Measurements from ENCODE around the gene TAS2R40.

The TAS2R40 gene

DNA sequence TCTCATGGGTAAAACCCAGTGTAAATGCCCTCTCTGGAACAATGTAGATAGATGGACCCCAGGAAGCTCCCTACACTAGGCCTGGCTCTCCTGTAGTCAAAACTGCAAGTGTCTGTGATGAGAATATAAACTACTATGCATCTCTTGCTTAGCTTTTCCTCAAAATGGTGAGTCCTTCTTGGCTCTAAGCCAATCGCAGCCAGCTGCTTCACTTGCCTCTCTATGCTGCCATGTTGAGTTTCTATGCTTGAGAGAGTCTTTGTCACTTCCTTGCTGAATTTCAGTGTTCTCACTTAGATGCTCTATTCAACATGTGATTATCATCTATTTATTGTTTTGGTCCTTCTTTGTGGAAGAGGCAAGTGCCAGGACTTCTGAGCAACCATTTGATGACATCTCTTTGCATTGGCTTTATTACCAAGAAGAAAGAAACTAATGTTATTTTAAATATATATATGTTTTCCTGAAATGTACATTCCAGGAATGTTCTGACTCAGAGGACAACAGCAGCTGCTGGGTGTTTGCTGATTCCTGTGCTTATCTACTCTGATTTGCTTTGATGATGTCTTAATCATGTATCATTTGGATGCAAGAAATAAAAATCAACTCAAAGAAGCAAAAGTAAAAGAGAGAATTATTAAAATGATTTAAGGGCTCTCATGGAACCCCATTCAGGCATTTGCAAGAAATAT, 16.6 kb downstream of the TAS2R40 start:
- Histone ChIP-seq H3K36me3 (ENCODE audit: control insufficient read depth, insufficient read depth, low read length) (no peaks in the 10 kb centered on the region), H3K9me3 (ENCODE audit: control insufficient read depth, low read length) (no peaks in the 10 kb centered on the region), H3K27ac (ENCODE audit: low read depth, low read length, severe bottlenecking) (no peak overlapping the region), H3K4me1 (ENCODE audit: control insufficient read depth, insufficient read depth, low read length, poor library complexity, severe bottlenecking) (peaks cover 5% of the 10 kb centered on the region), H3K4me3 (ENCODE audit: extremely low read depth, insufficient read depth, low read length, poor library complexity, severe bottlenecking) (no peak overlapping the region)
- WGBS, 2 experiments (ENCODE audit: insufficient coverage in 2 of 2), result no CpG with 5 or more reads among the region's 1 CpG

DNA sequence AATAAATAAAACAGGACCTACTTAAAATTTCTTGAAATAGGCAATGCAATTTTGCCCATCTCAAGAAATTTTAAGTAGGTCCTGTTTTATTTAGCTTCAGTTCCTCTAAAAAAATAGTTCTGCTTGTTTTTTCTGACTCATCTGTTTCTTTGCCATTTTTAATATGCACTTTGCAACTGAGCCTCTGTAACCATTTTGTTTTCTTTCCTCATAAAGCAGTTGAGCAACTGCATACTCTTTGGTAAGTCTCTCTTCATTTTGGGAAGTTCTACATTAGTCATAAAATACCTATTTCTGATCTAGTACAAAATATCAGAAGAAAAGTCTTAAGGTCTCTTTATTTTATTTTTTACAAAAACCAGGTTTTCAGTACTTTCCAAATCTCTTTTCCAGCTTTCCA, 18.0 kb downstream of the TAS2R40 start:
- Histone ChIP-seq H3K27ac (ENCODE audit: low read depth, low read length, severe bottlenecking) (no peak overlapping the region), H3K4me1 (ENCODE audit: control insufficient read depth, insufficient read depth, low read length, poor library complexity, severe bottlenecking) (peaks cover 5% of the 10 kb centered on the region), H3K4me3 (ENCODE audit: extremely low read depth, insufficient read depth, low read length, poor library complexity, severe bottlenecking) (no peak overlapping the region), H3K9me3 (ENCODE audit: control insufficient read depth, low read length) (no peaks in the 10 kb centered on the region), H3K36me3 (ENCODE audit: control insufficient read depth, insufficient read depth, low read length) (no peaks in the 10 kb centered on the region)

- H3K36me3 ChIP-seq (ENCODE audit: control insufficient read depth, insufficient read depth, low read length), result no peaks in the 10 kb centered on the region
- no peak overlapping the region for H3K27ac ChIP-seq (ENCODE audit: low read depth, low read length, severe bottlenecking)
- no peaks in the 10 kb centered on the region for H3K9me3 ChIP-seq (ENCODE audit: control insufficient read depth, low read length)
- H3K4me1 ChIP-seq (ENCODE audit: control insufficient read depth, insufficient read depth, low read length, poor library complexity, severe bottlenecking), result peaks cover 5% of the 10 kb centered on the region
- no peak overlapping the region for H3K4me3 ChIP-seq (ENCODE audit: extremely low read depth, insufficient read depth, low read length, poor library complexity, severe bottlenecking)
- 4 to 10% methylated on average over 4 to 5 of the region's 9 CpGs for WGBS, 2 experiments (ENCODE audit: insufficient coverage in 2 of 2)
Measured at GRCh38 chr7:143240291-143241168, 18.7 kb downstream of the TAS2R40 start.

- Histone ChIP-seq H3K9me3 (ENCODE audit: control insufficient read depth, low read length) (no peaks in the 10 kb centered on the region), H3K27ac (ENCODE audit: low read depth, low read length, severe bottlenecking) (no peak overlapping the region), H3K36me3 (ENCODE audit: control insufficient read depth, insufficient read depth, low read length) (no peaks in the 10 kb centered on the region), H3K4me3 (ENCODE audit: extremely low read depth, insufficient read depth, low read length, poor library complexity, severe bottlenecking) (no peak overlapping the region), H3K4me1 (ENCODE audit: control insufficient read depth, insufficient read depth, low read length, poor library complexity, severe bottlenecking) (peaks cover 5% of the 10 kb centered on the region)
- 87 to 96% methylated on average over 7 to 9 of the region's 11 CpGs for WGBS, 2 experiments (ENCODE audit: insufficient coverage in 2 of 2)
Measured at GRCh38 chr7:143242306-143242705, 20.5 kb downstream of the TAS2R40 start.

DNA sequence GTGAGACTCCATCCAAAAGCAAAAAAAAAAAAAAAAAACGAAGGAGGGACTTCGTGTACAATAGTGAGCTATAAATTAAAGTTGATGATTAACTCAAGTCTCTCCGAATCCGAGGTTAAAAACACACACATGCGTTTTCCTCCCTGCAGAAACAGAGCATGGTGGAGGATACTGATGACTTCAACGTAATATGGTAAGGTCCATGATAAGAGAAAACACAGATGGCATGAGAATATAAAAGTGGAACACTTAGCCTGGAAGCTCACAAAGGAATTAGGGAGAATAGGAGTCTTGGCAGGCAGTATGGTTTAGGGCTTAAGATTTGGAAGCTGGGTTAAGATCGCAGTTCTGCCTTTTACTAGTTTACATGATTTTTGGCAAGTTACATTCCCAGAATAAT, 21.3 kb downstream of the TAS2R40 start:
- Histone ChIP-seq H3K9me3 (ENCODE audit: control insufficient read depth, low read length) (no peaks in the 10 kb centered on the region), H3K27ac (ENCODE audit: low read depth, low read length, severe bottlenecking) (no peak overlapping the region), H3K4me3 (ENCODE audit: extremely low read depth, insufficient read depth, low read length, poor library complexity, severe bottlenecking) (no peak overlapping the region), H3K4me1 (ENCODE audit: control insufficient read depth, insufficient read depth, low read length, poor library complexity, severe bottlenecking) (peaks cover 5% of the 10 kb centered on the region), H3K36me3 (ENCODE audit: control insufficient read depth, insufficient read depth, low read length) (no peaks in the 10 kb centered on the region)
- 91 to 100% methylated on average over 4 of the region's 7 CpGs for WGBS, 2 experiments (ENCODE audit: insufficient coverage in 2 of 2)

DNA sequence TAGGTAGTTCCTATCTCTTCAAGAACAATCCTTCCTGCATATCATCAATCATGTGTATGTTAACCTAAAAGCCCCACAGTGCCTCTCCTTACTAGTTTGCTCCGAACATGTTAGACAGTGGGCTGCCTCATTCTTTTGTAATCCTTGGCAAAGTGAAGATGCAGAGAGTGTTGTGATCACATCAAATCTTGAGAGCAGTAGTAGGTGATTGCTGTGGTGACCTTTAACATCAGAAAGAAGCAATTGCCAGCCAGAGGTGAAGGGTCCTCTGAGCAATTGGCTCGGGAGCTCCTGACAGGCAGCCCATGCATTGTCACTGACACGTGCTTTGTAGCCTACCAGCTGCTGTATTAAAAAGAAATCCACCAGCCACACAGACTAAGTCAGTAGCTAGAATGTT, 21.8 kb downstream of the TAS2R40 start:
- H3K4me3 ChIP-seq (ENCODE audit: extremely low read depth, insufficient read depth, low read length, poor library complexity, severe bottlenecking), result no peak overlapping the region
- no peak overlapping the region for H3K27ac ChIP-seq (ENCODE audit: low read depth, low read length, severe bottlenecking)
- 100% methylated on average over 1 of the region's 3 CpGs; no CpG with 5 or more reads in 1 of the 2 experiments for WGBS, 2 experiments (ENCODE audit: insufficient coverage in 2 of 2)
- no peaks in the 10 kb centered on the region for H3K9me3 ChIP-seq (ENCODE audit: control insufficient read depth, low read length)
- no peaks in the 10 kb centered on the region for H3K36me3 ChIP-seq (ENCODE audit: control insufficient read depth, insufficient read depth, low read length)
- peaks cover 5% of the 10 kb centered on the region for H3K4me1 ChIP-seq (ENCODE audit: control insufficient read depth, insufficient read depth, low read length, poor library complexity, severe bottlenecking)

GRCh38 chr7:143244321-143244720, 22.5 kb downstream of the TAS2R40 start:
- no peak overlapping the region for H3K4me3 ChIP-seq (ENCODE audit: extremely low read depth, insufficient read depth, low read length, poor library complexity, severe bottlenecking)
- no peaks in the 10 kb centered on the region for H3K9me3 ChIP-seq (ENCODE audit: control insufficient read depth, low read length)
- no peaks in the 10 kb centered on the region for H3K36me3 ChIP-seq (ENCODE audit: control insufficient read depth, insufficient read depth, low read length)
- peaks cover 5% of the 10 kb centered on the region for H3K4me1 ChIP-seq (ENCODE audit: control insufficient read depth, insufficient read depth, low read length, poor library complexity, severe bottlenecking)
- no CpG with 5 or more reads among the region's 1 CpG for WGBS, 2 experiments (ENCODE audit: insufficient coverage in 2 of 2)
- no peak overlapping the region for H3K27ac ChIP-seq (ENCODE audit: low read depth, low read length, severe bottlenecking)

DNA sequence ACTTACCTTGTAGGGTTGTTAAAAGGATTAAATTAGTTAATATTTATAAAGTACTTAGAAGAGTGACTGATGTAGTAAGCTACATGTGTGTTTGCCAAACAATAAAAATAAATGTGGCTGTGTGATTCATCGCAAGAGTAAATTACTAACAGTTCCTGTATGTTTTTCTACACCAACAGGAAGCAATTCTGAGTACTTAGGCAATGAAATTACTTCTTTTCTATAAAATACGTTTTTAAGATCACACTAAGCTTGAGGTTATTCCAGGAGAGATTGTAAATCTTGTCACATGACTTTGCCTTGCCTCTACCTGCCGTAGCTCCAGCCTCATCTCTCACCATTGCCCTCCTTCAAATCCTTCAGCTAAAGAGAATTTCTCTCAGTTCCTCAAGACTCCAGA, 23.3 kb downstream of the TAS2R40 start:
- 56 to 100% methylated on average over 1 to 2 of the region's 3 CpGs for WGBS, 2 experiments (ENCODE audit: insufficient coverage in 2 of 2)
- H3K4me1 ChIP-seq (ENCODE audit: control insufficient read depth, insufficient read depth, low read length, poor library complexity, severe bottlenecking), result peaks cover 5% of the 10 kb centered on the region
- H3K4me3 ChIP-seq (ENCODE audit: extremely low read depth, insufficient read depth, low read length, poor library complexity, severe bottlenecking), result no peak overlapping the region
- H3K36me3 ChIP-seq (ENCODE audit: control insufficient read depth, insufficient read depth, low read length), result no peaks in the 10 kb centered on the region
- H3K27ac ChIP-seq (ENCODE audit: low read depth, low read length, severe bottlenecking), result no peak overlapping the region
- no peaks in the 10 kb centered on the region for H3K9me3 ChIP-seq (ENCODE audit: control insufficient read depth, low read length)

GRCh38 chr7:143247372-143247771, 25.5 kb downstream of the TAS2R40 start:
- Histone ChIP-seq H3K4me3 (ENCODE audit: extremely low read depth, insufficient read depth, low read length, poor library complexity, severe bottlenecking) (no peak overlapping the region), H3K4me1 (ENCODE audit: control insufficient read depth, insufficient read depth, low read length, poor library complexity, severe bottlenecking) (no peaks in the 10 kb centered on the region), H3K9me3 (ENCODE audit: control insufficient read depth, low read length) (no peaks in the 10 kb centered on the region), H3K27ac (ENCODE audit: low read depth, low read length, severe bottlenecking) (no peak overlapping the region), H3K36me3 (ENCODE audit: control insufficient read depth, insufficient read depth, low read length) (no peaks in the 10 kb centered on the region)
- no CpG with 5 or more reads among the region's 1 CpG for WGBS, 2 experiments (ENCODE audit: insufficient coverage in 2 of 2)

DNA sequence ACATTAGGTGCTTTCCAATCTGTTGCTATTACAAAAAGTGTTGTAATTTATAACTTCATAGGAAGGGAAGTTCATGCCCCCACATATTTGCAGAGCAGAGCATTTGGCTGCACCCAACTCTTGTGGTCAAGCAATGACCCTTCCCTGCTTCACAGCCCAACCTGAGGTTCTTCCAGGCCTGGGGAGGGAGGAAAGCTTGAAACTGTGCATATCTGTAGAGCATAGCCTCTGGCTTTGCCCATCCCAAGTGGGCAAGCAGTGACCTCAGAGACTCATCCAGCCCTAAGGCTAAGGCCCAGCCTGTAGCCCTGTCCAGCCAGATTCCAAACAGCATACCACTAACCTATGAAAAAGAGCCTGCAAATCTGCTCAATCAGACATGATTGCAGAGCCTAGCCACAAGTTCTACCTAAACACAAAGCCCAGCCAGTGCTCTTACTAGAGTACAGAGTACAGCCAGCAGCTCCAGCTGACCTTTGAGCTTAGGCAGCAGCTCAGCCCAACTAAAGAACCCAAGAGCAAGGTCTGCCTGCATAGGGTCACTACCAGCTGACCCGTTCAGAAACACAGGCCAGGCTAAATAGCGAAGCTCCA, 27.0 kb downstream of the TAS2R40 start:
- no peaks in the 10 kb centered on the region for H3K4me1 ChIP-seq (ENCODE audit: control insufficient read depth, insufficient read depth, low read length, poor library complexity, severe bottlenecking)
- WGBS, 2 experiments (ENCODE audit: insufficient coverage in 2 of 2), result 96 to 100% methylated on average over 2 of the region's 2 CpGs
- no peak overlapping the region for H3K27ac ChIP-seq (ENCODE audit: low read depth, low read length, severe bottlenecking)
- no peak overlapping the region for H3K4me3 ChIP-seq (ENCODE audit: extremely low read depth, insufficient read depth, low read length, poor library complexity, severe bottlenecking)
- no peaks in the 10 kb centered on the region for H3K36me3 ChIP-seq (ENCODE audit: control insufficient read depth, insufficient read depth, low read length)
- H3K9me3 ChIP-seq (ENCODE audit: control insufficient read depth, low read length), result peaks cover 6% of the 10 kb centered on the region

DNA sequence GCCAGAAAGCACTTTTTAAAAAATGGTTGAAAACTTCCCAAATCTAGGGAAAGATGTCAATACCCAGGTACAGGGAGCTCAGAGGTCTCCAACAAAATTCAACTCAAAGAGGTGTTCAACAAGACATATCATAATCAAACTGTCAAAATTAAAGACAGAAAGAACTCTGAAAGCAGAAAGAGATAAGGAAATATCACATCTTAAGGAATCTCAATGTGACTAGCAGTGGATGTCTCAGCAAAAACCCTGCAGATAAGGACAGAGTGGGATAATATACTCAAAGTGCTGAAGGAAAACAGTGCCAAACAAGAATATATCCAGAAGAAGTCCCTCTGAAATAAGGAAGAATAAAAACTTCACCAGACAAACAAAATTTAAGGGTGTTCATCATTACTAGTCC, 28.4 kb downstream of the TAS2R40 start:
- no peak overlapping the region for H3K4me3 ChIP-seq (ENCODE audit: extremely low read depth, insufficient read depth, low read length, poor library complexity, severe bottlenecking)
- H3K36me3 ChIP-seq (ENCODE audit: control insufficient read depth, insufficient read depth, low read length), result no peaks in the 10 kb centered on the region
- H3K9me3 ChIP-seq (ENCODE audit: control insufficient read depth, low read length), result peaks cover 11% of the 10 kb centered on the region
- H3K27ac ChIP-seq (ENCODE audit: low read depth, low read length, severe bottlenecking), result no peak overlapping the region
- H3K4me1 ChIP-seq (ENCODE audit: control insufficient read depth, insufficient read depth, low read length, poor library complexity, severe bottlenecking), result no peaks in the 10 kb centered on the region

Data from mesodermal cell (in vitro differentiated cells).